ENCODE results near the gene TNFSF15.

GRCh38 chr9:114775121-114775520 is 30.7 kb downstream of the TNFSF15 start:
- TF ChIP-seq POLR2A (IDR thresholded peaks at IDR 0.05; ENCODE audit: low read depth, low read length) (no peak), TAF1 (IDR thresholded peaks at IDR 0.05; ENCODE audit: borderline replicate concordance, low read depth, low read length) (no peak), POLR2AphosphoS5 (IDR thresholded peaks at IDR 0.05; ENCODE audit: low read depth, low read length) (no peak)
